ENCODE data around the gene ZEB1.

Gene ZEB1

GRCh38 chr10:31318854-31319601 is at the start of gene ZEB1:
ZEB1 (plus strand) TSS chr10:31319216; CDS start chr10:31319235, 19 bp downstream.
- H3K4me3 ChIP-seq (ENCODE audit: low read depth, low read length), result peak within 1 kb of the TSS; percentile 99
- peak; percentile 60 for TF ChIP-seq CTCF (IDR thresholded peaks at IDR 0.05; ENCODE audit: borderline replicate concordance, insufficient read depth, low read depth, low read length)

- TF ChIP-seq CTCF (IDR thresholded peaks at IDR 0.05; ENCODE audit: borderline replicate concordance, insufficient read depth, low read depth, low read length), result no peak
- H3K4me3 ChIP-seq (ENCODE audit: low read depth, low read length), result no peak overlapping the region
Measured at GRCh38 chr10:31270954-31271353, 48.1 kb upstream of the ZEB1 start.

GRCh38 chr10:31272841-31273240 is 46.2 kb upstream of the ZEB1 start:
- H3K4me3 ChIP-seq (ENCODE audit: low read depth, low read length), result no peak overlapping the region
- TF ChIP-seq CTCF (IDR thresholded peaks at IDR 0.05; ENCODE audit: borderline replicate concordance, insufficient read depth, low read depth, low read length), result no peak

- H3K4me3 ChIP-seq (ENCODE audit: low read depth, low read length), result no peak overlapping the region
- TF ChIP-seq CTCF (IDR thresholded peaks at IDR 0.05; ENCODE audit: borderline replicate concordance, insufficient read depth, low read depth, low read length), result no peak
Measured at GRCh38 chr10:31273789-31274188, 45.2 kb upstream of the ZEB1 start.

- no peak overlapping the region for H3K4me3 ChIP-seq (ENCODE audit: low read depth, low read length)
- no peak for TF ChIP-seq CTCF (IDR thresholded peaks at IDR 0.05; ENCODE audit: borderline replicate concordance, insufficient read depth, low read depth, low read length)
Measured at GRCh38 chr10:31274310-31274709, 44.7 kb upstream of the ZEB1 start.

- no peak for TF ChIP-seq CTCF (IDR thresholded peaks at IDR 0.05; ENCODE audit: borderline replicate concordance, insufficient read depth, low read depth, low read length)
- H3K4me3 ChIP-seq (ENCODE audit: low read depth, low read length), result no peak overlapping the region
Measured at GRCh38 chr10:31278279-31278941, 40.6 kb upstream of the ZEB1 start.

GRCh38 chr10:31280972-31281371 is 38.0 kb upstream of the ZEB1 start:
- TF ChIP-seq CTCF (IDR thresholded peaks at IDR 0.05; ENCODE audit: borderline replicate concordance, insufficient read depth, low read depth, low read length), result no peak
- no peak overlapping the region for H3K4me3 ChIP-seq (ENCODE audit: low read depth, low read length)

Data from GM12875 (cell line).